Measurements from ENCODE around the gene TDRD10.
A peak's percentile ranks its signal among the peaks of the same experiment; 100 is the strongest.

The TDRD10 gene

DNA sequence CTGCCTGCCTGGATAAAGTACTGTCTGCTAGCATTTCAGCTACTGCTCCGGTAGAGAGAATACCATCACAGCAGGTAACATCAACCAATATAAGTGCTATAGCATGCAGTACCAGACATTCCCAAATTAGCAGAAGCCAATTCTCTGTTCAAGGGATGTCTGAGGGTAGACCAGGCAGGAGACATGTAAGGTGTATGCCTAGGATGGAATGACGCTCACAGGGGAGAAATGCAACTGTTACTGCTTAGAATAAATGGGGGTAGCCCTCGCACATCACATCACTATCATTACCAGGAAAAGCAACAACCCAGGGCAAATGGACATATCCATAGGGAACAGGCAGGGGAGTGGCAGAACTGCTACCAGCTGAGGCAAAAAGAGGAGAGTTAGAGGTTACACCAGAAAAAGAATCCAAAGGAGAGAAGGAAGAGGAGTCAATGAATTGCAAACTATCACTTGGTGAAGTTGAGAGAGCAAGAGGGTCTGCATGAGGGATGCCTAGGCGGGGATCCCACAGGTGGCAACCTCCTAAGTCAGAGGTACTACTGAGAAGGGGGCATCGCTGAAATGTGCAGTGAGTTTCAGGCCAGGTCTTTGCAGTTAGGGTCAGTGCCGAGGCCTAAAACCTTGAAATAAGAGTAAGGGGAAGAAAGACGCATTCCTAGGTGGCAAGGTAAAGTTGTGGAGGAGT is 55.4 kb downstream of the TDRD10 start:
- DNase-seq = no peak

DNA sequence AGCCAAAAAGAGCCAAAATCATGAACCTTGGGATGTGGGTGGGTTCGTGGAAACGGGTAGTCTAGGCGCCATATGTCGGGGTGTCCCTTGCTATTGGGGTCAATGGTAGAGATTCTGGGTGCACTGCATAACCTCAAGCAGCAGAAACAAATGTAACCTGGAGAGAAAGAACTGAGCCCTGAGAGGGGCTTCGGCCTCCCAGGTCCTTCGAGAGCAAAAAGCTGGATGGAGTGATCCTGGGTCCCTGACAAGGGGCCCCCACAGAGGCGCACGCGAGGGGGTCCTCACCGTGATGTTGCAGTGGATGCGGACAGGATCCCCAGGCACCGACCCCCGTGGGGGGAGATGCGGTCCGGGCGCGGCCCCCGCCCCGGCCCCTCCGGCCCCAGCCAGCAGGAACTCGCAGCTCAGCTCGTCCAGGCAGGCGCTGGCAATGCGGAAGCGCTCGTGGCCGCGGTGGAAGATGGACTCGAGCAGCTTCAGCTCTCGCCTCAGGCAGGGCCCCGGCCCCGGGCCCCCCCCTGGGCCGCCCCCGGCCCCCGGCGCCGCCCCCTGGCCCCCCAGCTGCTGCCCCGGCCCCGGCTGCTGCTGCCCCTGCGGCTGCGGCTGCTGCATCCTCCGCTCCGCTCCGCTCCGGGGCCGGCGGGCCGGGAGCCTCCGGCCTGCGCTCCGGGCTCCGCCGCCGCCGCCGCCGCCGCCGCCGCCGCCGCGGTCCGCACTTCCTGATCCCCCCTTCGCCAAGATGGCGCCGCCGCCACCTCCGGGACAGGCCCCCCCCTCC is 56.1 kb downstream of the TDRD10 start, which contains the start of gene UBE2Q1:
Gene UBE2Q1 (minus strand): TSS at position 724 of the 781 bp plus-strand sequence. CDS start 109 bp downstream, at position 615.
- no peak for DNase-seq

DNA sequence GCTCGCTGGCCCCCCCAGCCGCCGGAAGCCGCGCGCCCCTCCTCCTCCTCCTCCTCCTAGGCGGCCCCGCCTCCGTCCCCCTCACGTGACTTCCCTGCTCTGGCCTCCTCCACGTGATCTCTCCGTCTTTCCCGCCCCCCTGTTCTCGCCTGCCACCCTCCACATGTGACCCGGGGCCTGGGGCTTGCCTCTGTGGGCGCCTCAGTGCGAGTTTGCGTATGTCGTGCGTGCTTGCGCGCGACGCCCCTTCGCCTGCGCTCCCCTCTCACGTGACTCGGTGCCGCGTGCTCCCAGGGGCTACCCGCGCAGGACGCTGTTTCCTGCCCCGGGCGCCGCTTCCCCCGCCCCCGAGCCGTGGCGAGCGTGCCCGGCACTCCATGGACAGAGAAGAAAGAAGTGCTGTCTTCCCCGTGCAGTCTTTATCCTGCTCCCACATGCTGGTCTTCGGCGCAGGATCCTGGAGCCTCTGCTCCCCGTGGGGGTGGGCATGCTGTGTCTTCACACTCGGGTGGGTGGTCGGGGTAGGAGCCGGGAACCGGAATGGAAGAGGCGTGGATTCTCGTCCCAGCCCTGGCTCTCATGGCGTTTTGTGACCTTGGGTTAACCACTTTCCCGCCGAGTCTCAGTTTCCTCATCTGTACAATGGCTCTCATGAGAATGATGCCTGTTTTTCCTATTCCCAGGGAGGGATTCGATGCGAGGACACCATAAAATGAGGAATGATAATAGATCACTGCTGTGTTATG is 56.9 kb downstream of the TDRD10 start:
- peak; percentile 98 for DNase-seq

DNA sequence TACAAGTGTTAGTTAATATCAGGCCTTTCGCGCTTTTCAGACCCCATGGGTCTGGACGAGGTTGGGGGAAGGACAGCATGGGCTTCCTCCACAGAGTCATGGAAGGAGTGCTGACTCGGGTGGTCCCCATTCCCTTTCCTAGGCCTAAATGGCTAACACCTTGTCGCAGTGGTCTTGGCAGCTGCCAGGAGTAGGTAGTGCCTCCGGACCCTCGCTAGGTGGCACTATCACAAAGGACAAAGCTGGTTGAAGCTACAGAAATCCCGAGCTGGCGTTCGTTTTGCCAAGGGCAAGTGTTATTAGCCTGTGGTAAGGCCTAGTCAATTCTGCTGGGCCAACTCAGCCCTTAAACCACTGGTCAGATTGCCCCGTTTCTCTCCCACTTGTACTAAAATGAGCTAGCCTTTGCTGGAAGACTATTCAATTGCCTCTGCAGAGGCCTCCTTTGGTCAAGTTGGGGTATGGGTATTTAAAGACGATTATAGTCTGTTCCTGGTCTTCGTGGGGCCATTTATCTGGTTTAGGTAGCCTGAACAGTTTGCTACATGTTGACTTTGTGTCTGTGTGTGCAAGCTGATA is 57.5 kb downstream of the TDRD10 start:
- DNase-seq = peak; percentile 89

DNA sequence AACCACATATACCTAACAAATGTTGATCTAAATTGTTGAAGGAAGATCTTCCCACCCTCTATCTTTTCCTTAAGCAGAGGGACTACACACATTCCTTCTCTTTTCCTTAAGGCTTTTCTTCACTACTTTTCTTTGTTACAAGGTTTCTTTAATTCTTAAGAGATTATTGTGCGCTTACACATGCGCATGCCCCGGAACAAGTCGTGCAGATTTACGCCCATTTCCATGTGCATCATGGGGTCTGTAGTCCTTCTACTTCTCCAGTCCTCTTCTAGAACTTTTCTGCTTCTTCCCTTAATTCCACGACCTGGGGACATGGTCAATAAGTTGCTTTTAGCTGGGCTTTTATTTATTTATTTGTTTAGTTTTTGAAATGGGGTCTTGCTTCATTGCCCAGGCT is 63.9 kb downstream of the TDRD10 start:
- no peak for DNase-seq

DNA sequence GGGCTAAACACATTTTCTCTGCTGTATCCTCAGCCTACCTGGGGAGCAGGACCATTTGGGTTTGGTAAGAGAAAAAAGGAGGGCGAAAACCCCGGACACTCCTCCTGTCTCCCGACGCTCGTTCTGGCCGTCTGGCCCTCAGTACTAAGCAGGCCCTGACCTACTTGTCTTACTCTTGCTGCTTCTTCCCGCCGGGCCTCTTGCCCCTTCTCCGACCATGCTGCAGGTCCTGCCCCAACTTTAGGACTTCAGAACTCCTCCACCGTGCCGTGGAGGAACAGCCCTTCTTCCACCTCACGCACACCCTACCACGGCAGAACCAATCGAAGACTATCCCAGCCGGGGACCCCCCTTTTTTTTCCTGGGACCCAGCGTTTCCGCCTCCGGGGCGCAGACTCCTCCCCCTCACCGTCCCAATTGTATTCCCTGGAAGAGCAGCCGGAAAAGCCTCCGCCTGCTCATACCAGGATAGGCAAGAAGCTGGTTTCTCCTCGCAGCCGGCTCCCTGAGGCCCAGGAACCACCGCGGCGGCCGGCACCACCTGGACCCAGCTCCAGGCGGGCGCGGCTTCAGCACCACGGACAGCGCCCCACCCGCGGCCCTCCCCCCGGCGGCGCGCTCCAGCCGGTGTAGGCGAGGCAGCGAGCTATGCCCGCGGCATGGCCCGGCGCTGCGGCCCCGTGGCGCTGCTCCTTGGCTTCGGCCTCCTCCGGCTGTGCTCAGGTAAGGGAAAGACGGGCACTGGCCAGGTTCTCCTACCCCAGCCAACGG is 65.6 kb downstream of the TDRD10 start, which contains the start of gene CHRNB2:
Gene CHRNB2 (plus strand): TSS at position 393 of the 771 bp plus-strand sequence. CDS start 267 bp downstream, at position 660.
- DNase-seq = peak; percentile 88

DNA sequence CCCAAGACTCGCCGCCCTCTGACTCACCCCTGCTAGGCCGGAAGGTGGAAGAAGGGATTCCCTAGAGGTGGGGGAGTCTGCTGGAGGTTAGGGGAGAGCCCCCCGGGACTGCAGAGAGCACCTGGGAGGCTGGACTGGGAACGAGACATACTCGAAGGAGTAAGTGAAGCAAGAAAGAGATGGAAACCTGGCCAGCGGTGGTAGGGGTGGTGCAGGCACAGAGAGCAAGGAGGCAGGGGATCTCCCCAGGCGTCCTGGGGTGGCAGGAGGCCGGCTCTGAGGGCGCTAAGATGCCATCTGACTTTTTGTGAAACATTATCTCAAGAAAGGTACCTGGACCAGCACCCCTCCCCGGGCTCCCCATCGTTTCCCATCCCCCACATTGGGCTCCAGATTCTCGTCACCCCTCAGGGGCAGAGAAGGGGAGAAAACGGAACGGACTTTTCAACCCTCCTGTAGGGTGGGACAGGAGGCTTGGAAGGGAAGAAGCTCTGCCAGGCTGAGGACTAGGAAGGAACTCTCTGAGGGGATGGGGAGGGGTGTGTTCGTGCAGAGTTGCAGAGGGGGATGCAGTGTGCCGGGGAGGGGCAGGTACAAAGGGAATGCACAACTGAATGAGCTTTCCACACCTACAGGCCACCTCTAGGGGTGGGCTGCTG is 66.3 kb downstream of the TDRD10 start:
- DNase-seq = no peak

DNA sequence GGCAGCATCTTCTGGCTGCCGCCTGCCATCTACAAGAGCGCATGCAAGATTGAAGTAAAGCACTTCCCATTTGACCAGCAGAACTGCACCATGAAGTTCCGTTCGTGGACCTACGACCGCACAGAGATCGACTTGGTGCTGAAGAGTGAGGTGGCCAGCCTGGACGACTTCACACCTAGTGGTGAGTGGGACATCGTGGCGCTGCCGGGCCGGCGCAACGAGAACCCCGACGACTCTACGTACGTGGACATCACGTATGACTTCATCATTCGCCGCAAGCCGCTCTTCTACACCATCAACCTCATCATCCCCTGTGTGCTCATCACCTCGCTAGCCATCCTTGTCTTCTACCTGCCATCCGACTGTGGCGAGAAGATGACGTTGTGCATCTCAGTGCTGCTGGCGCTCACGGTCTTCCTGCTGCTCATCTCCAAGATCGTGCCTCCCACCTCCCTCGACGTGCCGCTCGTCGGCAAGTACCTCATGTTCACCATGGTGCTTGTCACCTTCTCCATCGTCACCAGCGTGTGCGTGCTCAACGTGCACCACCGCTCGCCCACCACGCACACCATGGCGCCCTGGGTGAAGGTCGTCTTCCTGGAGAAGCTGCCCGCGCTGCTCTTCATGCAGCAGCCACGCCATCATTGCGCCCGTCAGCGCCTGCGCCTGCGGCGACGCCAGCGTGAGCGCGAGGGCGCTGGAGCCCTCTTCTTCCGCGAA is 69.4 kb downstream of the TDRD10 start:
- no peak for DNase-seq

DNA sequence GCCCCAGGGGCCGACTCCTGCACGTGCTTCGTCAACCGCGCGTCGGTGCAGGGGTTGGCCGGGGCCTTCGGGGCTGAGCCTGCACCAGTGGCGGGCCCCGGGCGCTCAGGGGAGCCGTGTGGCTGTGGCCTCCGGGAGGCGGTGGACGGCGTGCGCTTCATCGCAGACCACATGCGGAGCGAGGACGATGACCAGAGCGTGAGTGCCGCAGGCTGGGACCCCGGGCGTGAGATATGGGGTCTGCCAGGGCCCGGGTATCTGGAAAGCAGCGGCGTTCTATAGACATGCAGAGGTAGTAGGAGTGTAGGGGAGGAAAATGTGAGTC is 69.9 kb downstream of the TDRD10 start:
- DNase-seq = no peak

DNA sequence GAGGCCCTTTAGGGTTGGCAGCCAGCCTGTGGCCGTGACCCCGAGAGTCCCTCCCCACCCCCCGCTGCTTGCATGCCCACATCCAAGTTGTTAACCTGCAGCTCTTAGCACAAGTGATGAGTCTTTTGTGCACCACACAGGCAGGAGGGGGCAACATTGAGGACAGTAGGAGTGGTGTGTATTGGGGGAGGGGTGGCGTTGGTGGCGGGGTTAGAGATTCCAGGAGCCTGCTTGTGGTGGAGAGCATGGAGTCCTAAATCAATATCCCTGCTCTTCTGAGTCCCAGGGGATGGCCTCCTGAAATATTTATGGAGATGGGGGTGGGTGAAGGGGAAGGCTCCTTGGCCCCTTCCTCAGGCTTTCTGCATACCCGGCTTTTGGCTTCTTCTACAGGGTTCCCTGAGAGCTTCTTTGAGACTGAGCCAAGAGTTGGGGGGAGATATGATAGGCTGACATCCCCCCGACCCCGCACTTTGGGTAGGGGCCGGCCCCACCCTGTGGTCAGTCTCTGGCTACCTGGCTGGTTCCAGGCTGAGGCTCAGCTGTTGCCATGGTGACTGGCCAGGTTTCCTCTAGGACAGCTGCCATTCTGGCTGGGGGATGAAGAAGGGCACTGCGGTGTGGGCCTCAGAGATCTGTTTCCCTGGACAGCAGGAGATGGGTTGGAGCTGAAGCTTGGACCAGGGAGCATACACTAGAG is 70.6 kb downstream of the TDRD10 start:
- DNase-seq = peak; percentile 16

DNA sequence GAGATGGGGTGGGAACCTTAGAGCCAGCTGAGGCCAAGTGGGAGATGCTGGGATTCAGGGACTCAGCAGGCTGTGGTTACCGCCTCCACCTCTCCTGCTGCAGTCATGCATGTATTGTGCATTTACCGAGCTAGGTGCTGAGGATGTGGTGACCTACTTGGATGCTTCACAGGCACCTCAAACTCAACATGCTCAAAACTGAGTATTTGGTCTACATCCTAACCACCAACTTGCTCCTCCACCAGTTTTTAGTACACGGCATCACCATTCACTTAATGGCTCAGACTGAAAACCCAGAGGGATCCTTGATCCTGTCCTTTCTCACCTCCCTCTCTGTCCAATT is 71.1 kb downstream of the TDRD10 start:
- DNase-seq = peak; percentile 39

DNA sequence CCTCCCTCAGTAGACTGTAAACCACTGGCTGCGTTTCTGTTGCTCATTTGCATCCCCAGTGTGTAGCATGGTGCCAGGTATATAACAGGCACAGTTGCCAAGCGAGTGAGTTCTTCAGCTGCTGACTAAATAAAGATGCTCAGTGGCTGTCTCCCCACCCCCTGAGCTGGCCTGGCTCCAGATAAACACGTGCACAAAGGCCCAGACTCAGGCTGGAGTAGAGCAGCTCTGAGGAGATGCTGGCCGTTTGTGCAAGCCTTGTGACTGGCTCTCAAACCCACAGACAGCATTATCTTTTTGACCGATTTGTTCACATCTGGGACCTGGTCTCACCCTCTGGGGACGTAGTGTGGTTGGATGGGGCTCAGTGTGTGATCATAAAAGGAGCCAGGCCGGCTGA is 72.7 kb downstream of the TDRD10 start:
- DNase-seq = peak; percentile 42

DNA sequence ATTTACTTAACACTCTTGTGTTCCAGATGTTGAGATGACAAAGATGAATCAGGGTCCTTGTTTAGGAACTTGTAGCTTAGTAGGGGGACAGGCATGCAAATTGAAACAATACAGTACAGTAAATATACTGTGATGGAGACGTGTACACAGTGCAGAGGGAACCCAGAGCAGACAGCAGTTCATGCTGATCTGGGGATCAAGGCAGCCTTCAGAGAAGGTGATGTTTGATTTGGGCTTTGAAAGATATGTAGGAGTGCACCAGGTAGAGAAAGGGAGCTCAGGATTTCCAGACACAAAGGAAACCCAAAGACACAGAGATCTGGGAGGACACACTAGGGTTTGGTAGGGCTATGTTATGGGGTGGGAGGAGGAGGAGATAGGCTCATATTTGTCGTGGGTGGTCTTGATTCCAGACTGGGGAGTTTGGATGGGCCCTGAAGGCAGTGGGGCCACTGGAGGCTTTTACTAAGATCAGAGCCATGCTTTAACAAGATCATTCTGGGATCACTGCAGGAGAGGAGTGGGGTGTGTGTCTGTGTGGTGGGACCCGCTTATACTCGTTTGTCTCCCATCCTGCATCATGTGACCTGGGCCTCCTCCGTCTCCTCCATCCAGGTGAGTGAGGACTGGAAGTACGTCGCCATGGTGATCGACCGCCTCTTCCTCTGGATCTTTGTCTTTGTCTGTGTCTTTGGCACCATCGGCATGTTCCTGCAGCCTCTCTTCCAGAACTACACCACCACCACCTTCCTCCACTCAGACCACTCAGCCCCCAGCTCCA is 73.3 kb downstream of the TDRD10 start:
- no peak for DNase-seq

DNA sequence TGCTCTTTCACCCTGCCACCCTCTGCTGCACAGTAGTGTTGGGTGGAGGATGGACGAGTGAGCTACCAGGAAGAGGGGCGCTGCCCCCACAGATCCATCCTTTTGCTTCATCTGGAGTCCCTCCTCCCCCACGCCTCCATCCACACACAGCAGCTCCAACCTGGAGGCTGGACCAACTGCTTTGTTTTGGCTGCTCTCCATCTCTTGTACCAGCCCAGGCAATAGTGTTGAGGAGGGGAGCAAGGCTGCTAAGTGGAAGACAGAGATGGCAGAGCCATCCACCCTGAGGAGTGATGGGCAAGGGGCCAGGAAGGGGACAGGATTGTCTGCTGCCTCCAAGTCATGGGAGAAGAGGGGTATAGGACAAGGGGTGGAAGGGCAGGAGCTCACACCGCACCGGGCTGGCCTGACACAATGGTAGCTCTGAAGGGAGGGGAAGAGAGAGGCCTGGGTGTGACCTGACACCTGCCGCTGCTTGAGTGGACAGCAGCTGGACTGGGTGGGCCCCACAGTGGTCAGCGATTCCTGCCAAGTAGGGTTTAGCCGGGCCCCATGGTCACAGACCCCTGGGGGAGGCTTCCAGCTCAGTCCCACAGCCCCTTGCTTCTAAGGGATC is 74.0 kb downstream of the TDRD10 start:
- no peak for DNase-seq

DNA sequence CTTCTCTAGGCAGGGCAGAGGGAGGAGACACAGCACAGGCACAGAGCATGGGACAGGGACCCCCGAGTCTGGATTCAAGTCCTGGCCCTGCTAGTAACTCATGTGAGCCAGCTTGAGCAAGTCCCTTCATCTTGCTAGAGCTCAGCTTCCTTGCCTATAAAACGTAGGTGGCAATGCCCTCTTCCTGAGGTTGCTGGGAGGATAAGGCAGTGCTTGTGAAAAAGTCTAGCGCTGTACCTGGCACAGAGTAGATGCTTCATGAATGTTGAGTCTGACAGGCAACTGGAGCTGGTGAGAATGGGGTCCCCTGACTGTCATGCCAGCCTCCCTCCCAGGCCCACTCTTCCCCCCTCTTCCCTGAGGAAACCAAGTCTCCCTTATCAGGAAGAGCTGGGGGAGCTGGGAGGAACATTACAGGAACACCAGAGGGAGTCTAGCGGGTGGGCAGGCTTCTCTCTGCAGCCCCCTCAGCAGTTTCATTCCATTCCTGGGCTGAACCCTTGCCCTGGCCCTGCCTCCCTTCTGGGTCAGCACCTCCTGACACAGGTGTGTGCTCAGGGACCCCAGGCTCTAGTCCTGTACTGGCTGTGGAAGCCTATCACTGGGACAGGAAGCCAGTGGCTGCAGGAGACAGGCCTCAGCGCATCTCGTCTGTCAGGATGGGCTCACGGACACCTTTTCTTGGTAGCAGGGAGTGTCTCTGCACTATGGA is 75.5 kb downstream of the TDRD10 start:
- no peak for DNase-seq

DNA sequence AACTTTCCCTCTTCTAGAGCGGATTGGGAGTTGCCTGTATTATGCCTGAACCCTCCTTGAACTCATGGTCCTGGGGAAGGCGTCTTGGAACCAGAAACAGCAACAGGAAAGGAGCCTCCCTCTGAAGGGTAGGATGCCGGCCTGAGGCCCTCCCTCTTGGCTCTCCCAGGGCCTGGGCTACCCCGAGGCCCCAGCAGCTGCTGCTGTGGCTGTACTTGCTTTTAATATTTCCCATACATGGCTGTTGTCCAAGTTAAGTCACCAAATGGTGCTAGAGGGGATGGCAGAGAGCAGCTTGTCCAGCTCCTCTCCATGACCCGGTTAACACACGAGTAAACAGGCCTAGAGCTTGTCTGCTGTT is 76.0 kb downstream of the TDRD10 start:
- no peak for DNase-seq

DNA sequence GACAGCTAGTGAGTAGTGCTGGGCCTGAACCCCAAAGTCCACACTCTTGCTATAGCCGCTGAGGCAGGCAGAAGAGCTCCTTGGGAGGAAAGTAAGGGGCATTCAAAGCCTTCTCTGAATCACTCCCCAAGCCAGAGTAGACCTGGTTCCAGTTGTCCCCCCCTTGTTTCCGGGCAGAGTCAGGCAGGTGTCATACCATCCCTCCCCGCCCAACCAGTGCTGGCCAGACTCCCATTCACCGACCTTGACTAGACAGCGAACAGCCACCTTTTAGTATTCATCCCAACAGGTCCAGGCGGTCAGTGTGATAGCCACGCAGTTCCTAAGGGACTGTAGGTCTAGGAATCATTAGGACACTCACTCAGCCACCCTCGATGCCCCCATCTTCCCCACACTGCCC is 77.4 kb downstream of the TDRD10 start:
- no peak for DNase-seq

DNA sequence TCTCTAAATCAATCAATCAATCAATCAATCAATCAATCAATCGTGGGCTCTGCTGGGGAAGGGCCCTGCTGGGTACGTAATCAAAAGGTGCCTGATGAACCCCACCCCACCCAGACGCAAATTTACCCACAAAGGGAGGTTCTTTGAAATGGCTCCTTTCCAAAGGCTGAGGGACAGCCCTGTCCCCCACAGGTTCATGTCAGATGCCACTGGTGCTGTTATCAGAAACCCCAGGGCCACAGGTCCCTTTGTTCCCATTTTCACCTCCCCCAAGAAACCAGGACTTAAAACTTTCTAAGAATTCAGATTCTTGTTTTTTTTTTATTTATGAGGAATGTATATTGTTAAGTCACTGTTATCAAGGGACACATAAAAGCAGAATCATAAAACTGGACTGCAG is 79.7 kb downstream of the TDRD10 start:
- DNase-seq = no peak

DNA sequence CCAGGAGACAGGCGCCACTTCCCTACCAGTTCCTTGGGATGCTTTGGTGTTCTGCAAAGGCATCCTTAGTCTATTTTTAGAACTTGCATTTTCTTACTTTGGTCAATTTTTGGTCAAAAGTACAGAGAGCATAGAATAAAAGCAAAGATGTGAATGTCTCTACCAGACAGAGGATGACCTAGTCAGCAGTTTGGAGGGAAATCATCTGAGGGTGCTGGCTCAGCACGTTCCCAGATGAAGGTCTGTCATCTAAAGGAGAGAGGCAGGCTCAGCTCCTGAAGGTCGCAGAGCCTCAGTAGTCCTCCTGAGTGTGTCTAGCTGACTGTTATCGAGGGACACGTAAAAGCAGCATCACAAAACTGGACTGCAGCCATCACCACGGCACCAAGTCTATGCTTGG is 80.9 kb downstream of the TDRD10 start:
- DNase-seq = no peak
